WTC11 (cell line): ENCODE measurements around the gene EXOC1.

Source experiments
- AFF4 ChIP-seq: sonication (generic); formaldehyde crosslinking; IDR thresholded peaks from 2 replicates; pipeline ENCODE4 v1.8.1; 2023; ENCODE audit warnings: mild to moderate bottlenecking, missing genetic modification reagents, borderline replicate concordance
- CTCF ChIP-seq: fragments of 200-600 bp; IDR thresholded peaks from 2 replicates; pipeline ENCODE4 v1.8.0; 2022; ENCODE audit warnings: antibody characterized with exemption
- E2F4 ChIP-seq: sonication (generic); formaldehyde crosslinking; IDR thresholded peaks from 2 replicates; pipeline ENCODE4 v1.8.1; 2022; ENCODE audit warnings: low read depth, mild to moderate bottlenecking, moderate library complexity, missing genetic modification reagents, borderline replicate concordance
- ELF4 ChIP-seq: sonication (generic); formaldehyde crosslinking; IDR thresholded peaks from 2 replicates; pipeline ENCODE4 v1.8.1; 2022; ENCODE audit warnings: low read depth, mild to moderate bottlenecking, moderate library complexity, missing genetic modification reagents
- ERG ChIP-seq: fragments of 250-450 bp; sonication (Bioruptor Pico); IDR thresholded peaks from 2 replicates; pipeline ENCODE4 v1.8.0; 2021; ENCODE audit warnings: mild to moderate bottlenecking
- SP1 ChIP-seq: sonication (generic); formaldehyde crosslinking; conservative IDR thresholded peaks from 2 replicates; pipeline ENCODE4 v1.8.1; 2022; ENCODE audit warnings: missing genetic modification reagents

- no peak for TF ChIP-seq E2F4 (CRISPR knock-in tag)
- TF ChIP-seq ELF4, result no peak
- TF ChIP-seq CTCF, result no peak
- no peak for TF ChIP-seq ERG (CRISPR knock-in tag)
- no peak for TF ChIP-seq AFF4 (CRISPR knock-in tag)
- no peak for TF ChIP-seq SP1 (CRISPR knock-in tag)
Observed at GRCh38 chr4:55904576-55904975, 51.1 kb downstream of the EXOC1 start.
